Measurements from ENCODE around the gene PSAT1. TPM values are rescaled to one million over a fixed set of nuclear protein-coding genes. Genes with fewer than 3 reads are reported as not detected.
"Not testable (repeated sequence)": the region's sequence is repeated elsewhere in the genome, so short reads cannot be mapped to it uniquely, and the experiment has no call there.

PSAT1 gene
- 92.5 TPM for total RNA-seq

- ATAC-seq (peak; percentile 85), DNase-seq (ENCODE audit: low spot score) (peak; percentile 97)
Measured at GRCh38 chr9:78296893-78297671, at the start of gene PSAT1. PSAT1 (plus strand) TSS chr9:78297125; CDS start chr9:78297211, 86 bp downstream.

- DNase-seq (ENCODE audit: low spot score) (no peak), ATAC-seq (no peak)
Measured at GRCh38 chr9:78248635-78249034, 48.3 kb upstream of the PSAT1 start.

GRCh38 chr9:78249542-78249941, 47.4 kb upstream of the PSAT1 start:
- DNase-seq (ENCODE audit: low spot score) (no peak), ATAC-seq (no peak)

GRCh38 chr9:78252616-78253015, 44.3 kb upstream of the PSAT1 start:
- ATAC-seq (no peak), DNase-seq (ENCODE audit: low spot score) (no peak)

GRCh38 chr9:78253285-78253684, 43.6 kb upstream of the PSAT1 start:
- ATAC-seq, result no peak
- no peak for DNase-seq (ENCODE audit: low spot score)

- ATAC-seq, result peak; percentile 79
Measured at GRCh38 chr9:78261403-78262001, 35.4 kb upstream of the PSAT1 start.

GRCh38 chr9:78262655-78263054, 34.3 kb upstream of the PSAT1 start:
- ATAC-seq, result no peak
- DNase-seq (ENCODE audit: low spot score), result no peak

More at GRCh38 chr9:78261403-78262001, 35.4 kb upstream of the PSAT1 start:
- no peak for DNase-seq (ENCODE audit: low spot score)

- DNase-seq (ENCODE audit: low spot score) (no peak), ATAC-seq (no peak)
Measured at GRCh38 chr9:78267889-78268288, 29.0 kb upstream of the PSAT1 start.

GRCh38 chr9:78269784-78270183, 27.1 kb upstream of the PSAT1 start:
- DNase-seq (ENCODE audit: low spot score), result no peak
- ATAC-seq, result no peak

- ATAC-seq (peak; percentile 79), DNase-seq (ENCODE audit: low spot score) (no peak)
Measured at GRCh38 chr9:78272307-78272706, 24.6 kb upstream of the PSAT1 start.

- ATAC-seq (no peak), DNase-seq (ENCODE audit: low spot score) (no peak)
Measured at GRCh38 chr9:78273761-78274160, 23.2 kb upstream of the PSAT1 start.

GRCh38 chr9:78278177-78278777, 18.6 kb upstream of the PSAT1 start:
- no peak for DNase-seq (ENCODE audit: low spot score)
- ATAC-seq, result peak; percentile 77

GRCh38 chr9:78278801-78279200, 18.1 kb upstream of the PSAT1 start:
- peak; percentile 46 for ATAC-seq
- no peak for DNase-seq (ENCODE audit: low spot score)

- ATAC-seq, result peak; percentile 85
- DNase-seq (ENCODE audit: low spot score), result peak; percentile 88
Measured at GRCh38 chr9:78280982-78281668, 15.8 kb upstream of the PSAT1 start.

- ATAC-seq; DNase-seq (ENCODE audit: low spot score): not testable (repeated sequence)
Measured at GRCh38 chr9:78284181-78284580, 12.7 kb upstream of the PSAT1 start.

- ATAC-seq (peak; percentile 37), DNase-seq (ENCODE audit: low spot score) (no peak)
Measured at GRCh38 chr9:78286125-78286524, 10.8 kb upstream of the PSAT1 start.

GRCh38 chr9:78286946-78287388, 10.0 kb upstream of the PSAT1 start:
- DNase-seq (ENCODE audit: low spot score) (peak; percentile 90), ATAC-seq (peak; percentile 88)

GRCh38 chr9:78288214-78288892, 8.6 kb upstream of the PSAT1 start:
- peak; percentile 9 for ATAC-seq
- no peak for DNase-seq (ENCODE audit: low spot score)

GRCh38 chr9:78289474-78289873, 7.5 kb upstream of the PSAT1 start:
- no peak for ATAC-seq
- no peak for DNase-seq (ENCODE audit: low spot score)

- ATAC-seq (no peak), DNase-seq (ENCODE audit: low spot score) (no peak)
Measured at GRCh38 chr9:78291240-78291925, 5.5 kb upstream of the PSAT1 start.

Measured in left lobe of liver (tissue), 2 donors.